Naive thymus-derived CD4-positive, alpha-beta T cell (primary cell): ENCODE data around the gene WDR64. TPM values are rescaled to one million over a fixed set of nuclear protein-coding genes. Genes with fewer than 3 reads are reported as not detected.
"Not testable (repeated sequence)": the region's sequence is repeated elsewhere in the genome, so short reads cannot be mapped to it uniquely, and the experiment has no call there.

Experiments
- ATAC-seq: fragments of 150-1000 bp; cut with Tn5 transposase; 2 replicates; pipeline ENCODE4 v1.10.0; 2021; ENCODE audit warnings: mild to moderate bottlenecking, moderate library complexity
- CTCF ChIA-PET: fragments of 350-600 bp; sonication (Branson Sonifier 250); formaldehyde crosslinking; loops from one replicate; lab custom pipeline; 2021; ENCODE audit warnings: antibody characterized with exemption; lab: Charles Lee
- POLR2A ChIA-PET: fragments of 350-600 bp; sonication (Branson Sonifier 250); formaldehyde crosslinking; loops from one replicate; lab custom pipeline; 2021; ENCODE audit warnings: antibody characterized with exemption, inconsistent platforms; lab: Charles Lee
- DNase-seq, 9 donors: peaks; one replicate each; pipeline versions ENCODE4 v3.0.0 to v3.0.0-alpha.2; 2020 to 2022; ENCODE audit warnings: mixed read lengths in 1 of 9
- H3K27ac ChIP-seq: one replicate; pipeline ENCODE4 v1.7.0; 2013; ENCODE audit warnings: mild to moderate bottlenecking, low read depth, low read length, moderate library complexity
- H3K27me3 ChIP-seq, 2 donors: one replicate each; pipeline ENCODE4 v1.7.0; 2013; ENCODE audit warnings: low read length in 2 of 2, mild to moderate bottlenecking in 2 of 2, moderate library complexity in 2 of 2; ENCODE audit not compliant: control insufficient read depth in 2 of 2, insufficient read depth in 2 of 2
- H3K36me3 ChIP-seq, 3 experiments: 1 replicate in 2 of 3; 2 replicates in 1 of 3; pipeline ENCODE4 v1.7.0; 2013; ENCODE audit warnings: low read length in 3 of 3, mild to moderate bottlenecking in 3 of 3, moderate library complexity in 1 of 3; ENCODE audit not compliant: insufficient read depth in 3 of 3, control insufficient read depth in 2 of 3
- H3K4me1 ChIP-seq, 2 donors: one replicate each; pipeline ENCODE4 v1.7.0; 2013; ENCODE audit warnings: low read length in 2 of 2, mild to moderate bottlenecking in 2 of 2, moderate library complexity in 1 of 2; ENCODE audit not compliant: control insufficient read depth in 2 of 2, insufficient read depth in 2 of 2
- H3K4me3 ChIP-seq: 2 replicates; pipeline ENCODE4 v1.7.0; 2013; ENCODE audit warnings: mild to moderate bottlenecking, low read length
- H3K9me3 ChIP-seq, 3 experiments: 1 replicate in 2 of 3; 2 replicates in 1 of 3; pipeline ENCODE4 v1.7.0; 2013; ENCODE audit warnings: low read length in 3 of 3; ENCODE audit not compliant: control insufficient read depth in 2 of 3
- H3K27ac Mint-ChIP-seq, 9 donors: one replicate each; pipeline ENCODE4 v1.8.0; 2020 to 2022; ENCODE audit warnings: mixed read lengths in 9 of 9, mild to moderate bottlenecking in 8 of 9, moderate library complexity in 5 of 9, inconsistent platforms in 2 of 9
- H3K27me3 Mint-ChIP-seq, 5 donors: one replicate each; pipeline ENCODE4 v1.8.0; 2021 to 2022; ENCODE audit warnings: mixed read lengths in 5 of 5, mild to moderate bottlenecking in 1 of 5
- H3K36me3 Mint-ChIP-seq, 5 donors: one replicate each; pipeline ENCODE4 v1.8.0; 2020 to 2022; ENCODE audit warnings: mixed read lengths in 5 of 5, mild to moderate bottlenecking in 3 of 5, inconsistent platforms in 1 of 5
- H3K4me1 Mint-ChIP-seq, 7 donors: one replicate each; pipeline ENCODE4 v1.8.0; 2020 to 2022; ENCODE audit warnings: mixed read lengths in 7 of 7, mild to moderate bottlenecking in 3 of 7, inconsistent platforms in 1 of 7
- H3K4me3 Mint-ChIP-seq, 10 donors: one replicate each; pipeline ENCODE4 v1.8.0; 2020 to 2022; ENCODE audit warnings: mild to moderate bottlenecking in 10 of 10, mixed read lengths in 10 of 10, moderate library complexity in 6 of 10, inconsistent platforms in 2 of 10
- H3K9me3 Mint-ChIP-seq, 11 donors: one replicate each; pipeline ENCODE4 v1.8.0; 2020 to 2022; ENCODE audit warnings: mixed read lengths in 11 of 11, mild to moderate bottlenecking in 4 of 11, inconsistent platforms in 1 of 11, moderate library complexity in 1 of 11
- intact Hi-C, 2 donors: fragments of 100-400 bp; cut with micrococcal nuclease; formaldehyde crosslinking; loops; one replicate each; pipeline ENCODE4 v1.15.1; 2023
- polyA plus RNA-seq, 2 donors: library from polyadenylated mRNA; unstranded; fragments of 300-500 nt; fragmentation: Illumina TruSeq; gene quantifications; one replicate each; pipeline ENCODE4 v1.2.3, GENCODE V29; 2021
- total RNA-seq, 6 experiments: library from RNA in 5 of 6; stranded (reverse) in 5 of 6; gene quantifications; 1 replicate in 5 of 6; 2 replicates in 1 of 6; pipeline ENCODE4 v1.2.3 and lab custom pipeline; 2021 to 2026

The WDR64 gene
- total and polyA plus RNA-seq, 7 experiments from 2014 or later, result 0.22 to 0.66 (median 0.49) TPM

DNA sequence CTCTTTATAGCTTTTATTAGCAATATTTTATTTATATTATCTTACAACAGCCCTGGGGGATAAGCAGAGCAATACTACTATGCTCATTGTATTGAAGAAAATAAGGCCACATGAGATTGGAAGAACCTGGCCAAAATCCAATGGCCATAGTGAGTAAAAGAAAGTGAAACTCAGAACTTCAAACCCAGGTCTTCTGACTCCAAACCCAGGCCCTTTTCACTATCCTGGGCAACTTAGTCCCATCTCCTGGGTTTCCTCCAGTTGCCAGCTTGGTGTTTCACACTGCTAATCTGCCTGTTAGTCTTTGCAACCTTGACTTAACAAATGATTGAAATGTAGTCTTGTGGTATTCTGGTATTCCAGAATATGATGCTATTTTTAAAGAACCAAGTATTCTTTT is 173.5 kb downstream of the WDR64 start:
- no peak overlapping the region for H3K4me3 Mint-ChIP-seq
- no peak overlapping the region for H3K27ac Mint-ChIP-seq

DNA sequence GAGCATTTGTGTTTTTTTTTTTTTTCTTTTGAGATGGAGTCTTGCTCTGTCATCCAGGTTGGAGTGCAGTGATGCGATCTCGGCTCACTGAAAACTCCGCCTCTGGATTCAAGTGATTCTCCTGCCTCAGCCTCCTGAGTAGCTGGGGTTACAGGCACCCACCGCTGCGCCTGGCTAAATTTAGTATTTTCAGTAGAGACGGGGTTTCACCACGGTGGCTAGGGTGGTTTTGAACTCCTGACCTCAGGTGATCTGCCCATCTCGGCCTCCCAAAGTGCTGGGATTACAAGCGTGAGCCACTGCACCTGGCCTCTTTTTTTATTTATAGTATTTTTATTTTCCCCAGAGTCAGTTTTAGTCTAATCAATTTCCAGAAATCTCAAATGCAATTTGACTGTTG is 174.5 kb downstream of the WDR64 start:
- CTCF ChIA-PET, H3K9me3 ChIP-seq, ATAC-seq, H3K27me3 Mint-ChIP-seq, H3K4me1 Mint-ChIP-seq, H3K27ac ChIP-seq, H3K36me3 ChIP-seq, H3K27me3 ChIP-seq, H3K4me3 ChIP-seq, intact Hi-C loops, H3K36me3 Mint-ChIP-seq, DNase-seq, POLR2A ChIA-PET, H3K4me3 Mint-ChIP-seq, H3K4me1 ChIP-seq, H3K27ac Mint-ChIP-seq, H3K9me3 Mint-ChIP-seq: not testable (repeated sequence)

More for the DNA sequence above, 173.5 kb downstream of the WDR64 start:
- no peaks in the 10 kb centered on the region for H3K36me3 ChIP-seq
- no peak for ATAC-seq
- H3K9me3 ChIP-seq, result no peaks in the 10 kb centered on the region
- Mint-ChIP-seq H3K36me3 (no peaks in the 10 kb centered on the region), H3K4me1 (peaks cover 0 to 1% (median 0%) of the 10 kb centered on the region in 7 donors), H3K9me3 (no peaks in the 10 kb centered on the region), H3K27me3 (peaks cover 0 to 10% (median 0%) of the 10 kb centered on the region in 5 donors)
- H3K27ac ChIP-seq, result no peak overlapping the region
- no peak for DNase-seq
- no peaks in the 10 kb centered on the region for H3K27me3 ChIP-seq
- no peak overlapping the region for H3K4me3 ChIP-seq
- ChIA-PET CTCF (no interaction called here), POLR2A (no interaction called here)
- H3K4me1 ChIP-seq, result no peaks in the 10 kb centered on the region
- intact Hi-C loops, result no loop called here

DNA sequence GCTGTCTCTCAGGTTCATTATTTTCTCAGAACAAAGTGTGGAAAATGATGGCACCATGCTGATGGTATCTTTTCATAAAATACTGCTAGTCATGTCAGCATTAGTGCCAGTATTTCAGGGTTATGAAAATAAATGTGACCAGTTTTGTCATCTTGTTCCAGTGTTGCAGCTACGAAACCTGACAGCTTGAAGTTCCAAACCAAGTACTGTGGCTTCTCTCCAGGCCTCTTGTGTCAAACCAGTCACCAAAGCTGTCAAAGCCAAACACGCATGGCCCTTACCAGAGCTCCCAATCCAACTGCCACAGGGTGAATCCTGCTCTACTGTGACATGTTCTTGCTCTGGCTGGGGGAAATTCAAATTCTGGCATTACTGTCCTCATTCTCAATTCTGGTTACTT is 175.2 kb downstream of the WDR64 start:
- intact Hi-C loops, result no loop called here
- no peak overlapping the region for H3K4me3 Mint-ChIP-seq
- CTCF ChIA-PET, result no interaction called here
- H3K27ac Mint-ChIP-seq, result no peak overlapping the region
- Histone ChIP-seq H3K27me3 (no peaks in the 10 kb centered on the region), H3K4me3 (no peak overlapping the region), H3K4me1 (no peaks in the 10 kb centered on the region), H3K36me3 (no peaks in the 10 kb centered on the region), H3K9me3 (no peaks in the 10 kb centered on the region), H3K27ac (no peak overlapping the region)
- no peaks in the 10 kb centered on the region for H3K9me3 Mint-ChIP-seq
- POLR2A ChIA-PET, result no interaction called here
- peaks cover 0 to 1% (median 0%) of the 10 kb centered on the region in 7 donors for H3K4me1 Mint-ChIP-seq
- no peak for DNase-seq
- no peak for ATAC-seq
- peaks cover 0 to 16% (median 4%) of the 10 kb centered on the region in 5 donors for H3K27me3 Mint-ChIP-seq
- no peaks in the 10 kb centered on the region for H3K36me3 Mint-ChIP-seq

- POLR2A ChIA-PET, result no interaction called here
- no peak for ATAC-seq
- no peaks in the 10 kb centered on the region for H3K9me3 ChIP-seq
- CTCF ChIA-PET, result interaction anchor here (0.6 kb wide), 1 partner anchor 40 kb away, joined by 4 read pairs; no protein-coding TSS in a partner anchor
- Mint-ChIP-seq H3K27ac (no peak overlapping the region), H3K36me3 (no peaks in the 10 kb centered on the region), H3K4me3 (no peak overlapping the region), H3K9me3 (no peaks in the 10 kb centered on the region), H3K4me1 (peaks cover 0 to 1% (median 0%) of the 10 kb centered on the region in 7 donors), H3K27me3 (peaks cover 0 to 21% (median 4%) of the 10 kb centered on the region in 5 donors)
- intact Hi-C loops, result no loop called here
- H3K36me3 ChIP-seq, result no peaks in the 10 kb centered on the region
- DNase-seq, result no peak
- H3K4me1 ChIP-seq, result no peaks in the 10 kb centered on the region
- H3K4me3 ChIP-seq, result no peak overlapping the region
- no peaks in the 10 kb centered on the region for H3K27me3 ChIP-seq
- no peak overlapping the region for H3K27ac ChIP-seq
Measured at GRCh38 chr1:241828463-241829021, 176.5 kb downstream of the WDR64 start.

- no peaks in the 10 kb centered on the region for H3K9me3 ChIP-seq
- H3K27me3 ChIP-seq, result no peaks in the 10 kb centered on the region
- H3K27me3 Mint-ChIP-seq, result peaks cover 0 to 29% (median 11%) of the 10 kb centered on the region in 5 donors
- CTCF ChIA-PET, result no interaction called here
- H3K4me3 ChIP-seq, result no peak overlapping the region
- POLR2A ChIA-PET, result interaction anchor here (1.1 kb wide), 1 partner anchor 18 kb away, joined by 3 read pairs; no protein-coding TSS in a partner anchor
- no peak overlapping the region for H3K27ac Mint-ChIP-seq
- H3K4me1 Mint-ChIP-seq, result peaks cover 0 to 1% (median 0%) of the 10 kb centered on the region in 7 donors
- no peak overlapping the region for H3K27ac ChIP-seq
- H3K4me3 Mint-ChIP-seq, result no peak overlapping the region
- DNase-seq (no peak), ATAC-seq (no peak)
- no peaks in the 10 kb centered on the region for H3K36me3 Mint-ChIP-seq
- intact Hi-C loops, result no loop called here
- no peaks in the 10 kb centered on the region for H3K4me1 ChIP-seq
- H3K9me3 Mint-ChIP-seq, result no peaks in the 10 kb centered on the region
- no peaks in the 10 kb centered on the region for H3K36me3 ChIP-seq
Measured at GRCh38 chr1:241829468-241829867, 177.4 kb downstream of the WDR64 start.

DNA sequence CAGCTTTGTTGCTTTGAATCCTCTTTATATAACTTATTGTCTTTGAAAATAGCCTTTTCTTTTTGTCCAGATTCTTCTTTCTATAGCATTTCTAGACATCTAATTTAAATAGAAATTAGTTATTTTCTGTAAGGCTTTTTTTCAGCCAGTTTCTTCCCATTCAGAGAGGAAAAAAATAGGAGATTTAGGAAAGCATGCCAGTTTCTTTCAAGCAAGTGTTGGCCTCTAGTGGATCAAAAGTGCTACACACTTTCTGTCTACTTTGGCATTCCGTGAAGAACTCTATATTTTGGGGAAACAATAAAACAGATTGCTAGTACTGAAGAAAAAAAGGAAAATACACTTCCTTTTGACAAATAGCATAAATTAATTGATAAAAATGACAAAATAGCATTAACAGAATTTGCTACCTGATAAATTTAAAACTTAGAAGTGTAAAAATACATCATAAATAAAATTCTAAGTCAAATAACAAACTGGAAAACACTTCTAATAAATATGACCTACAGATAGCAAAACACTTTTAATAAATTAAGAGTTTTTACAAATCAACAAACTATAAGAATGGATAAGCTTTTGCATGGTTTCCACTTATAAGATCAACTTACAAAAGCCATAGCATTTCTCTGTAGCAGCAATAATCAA is 182.8 kb downstream of the WDR64 start:
- Mint-ChIP-seq H3K27me3 (peaks cover 0 to 29% (median 11%) of the 10 kb centered on the region in 5 donors), H3K27ac (no peak overlapping the region), H3K36me3 (no peaks in the 10 kb centered on the region), H3K9me3 (no peaks in the 10 kb centered on the region), H3K4me1 (peaks cover 0 to 2% (median 0%) of the 10 kb centered on the region in 7 donors), H3K4me3 (no peak overlapping the region)
- ATAC-seq, result no peak
- POLR2A ChIA-PET, result no interaction called here
- intact Hi-C loops, result loop anchor here (1.0 to 2.0 kb wide), 3 partner anchors 222 to 304 kb away; no protein-coding TSS in a partner anchor
- Histone ChIP-seq H3K9me3 (no peaks in the 10 kb centered on the region), H3K27ac (no peak overlapping the region), H3K27me3 (no peaks in the 10 kb centered on the region), H3K4me3 (no peak overlapping the region), H3K36me3 (no peaks in the 10 kb centered on the region), H3K4me1 (no peaks in the 10 kb centered on the region)
- DNase-seq, result no peak
- CTCF ChIA-PET, result no interaction called here

GRCh38 chr1:241836941-241837340 is 184.9 kb downstream of the WDR64 start:
- no peaks in the 10 kb centered on the region for H3K36me3 Mint-ChIP-seq
- DNase-seq, result no peak
- no peak overlapping the region for H3K4me3 ChIP-seq
- intact Hi-C loops, result no loop called here
- H3K4me1 Mint-ChIP-seq, result peaks cover 0 to 2% (median 0%) of the 10 kb centered on the region in 7 donors
- H3K27ac Mint-ChIP-seq, result no peak overlapping the region
- H3K27me3 ChIP-seq, result no peaks in the 10 kb centered on the region
- no peaks in the 10 kb centered on the region for H3K4me1 ChIP-seq
- no peak overlapping the region for H3K4me3 Mint-ChIP-seq
- ATAC-seq, result no peak
- H3K27me3 Mint-ChIP-seq, result peaks cover 0 to 27% (median 10%) of the 10 kb centered on the region in 5 donors
- ChIA-PET POLR2A (no interaction called here), CTCF (no interaction called here)
- H3K27ac ChIP-seq, result no peak overlapping the region
- H3K9me3 ChIP-seq, result no peaks in the 10 kb centered on the region
- H3K36me3 ChIP-seq, result no peaks in the 10 kb centered on the region
- no peaks in the 10 kb centered on the region for H3K9me3 Mint-ChIP-seq
